Panc1 (cell line): ENCODE data around the gene FBXO40.

Source experiments
- CTCF ChIP-seq: fragments of 450-650 bp; IDR thresholded peaks from 2 replicates; pipeline ENCODE4 v1.5.1; 2017; ENCODE audit warnings: mild to moderate bottlenecking
- POLR2AphosphoS5 ChIP-seq: IDR thresholded peaks from 2 replicates; pipeline ENCODE4 v1.6.1; 2012; ENCODE audit warnings: mild to moderate bottlenecking, low read depth, low read length, moderate library complexity
- REST ChIP-seq, 2 experiments: IDR thresholded peaks; 2 replicates each; pipeline ENCODE4 v1.6.1; 2011 to 2012; ENCODE audit warnings: low read depth in 2 of 2, control low read depth in 1 of 2, low read length in 1 of 2, mild to moderate bottlenecking in 1 of 2, moderate library complexity in 1 of 2; ENCODE audit not compliant: insufficient read depth in 1 of 2
- TCF7L2 ChIP-seq: IDR thresholded peaks from 2 replicates; pipeline ENCODE4 v1.6.1; 2011; ENCODE audit warnings: mild to moderate bottlenecking, low read depth, low read length, inconsistent platforms

GRCh38 chr3:121567649-121568048 is 25.5 kb upstream of the FBXO40 start, which contains the start of gene ARGFX:
- TF ChIP-seq CTCF (no peak), POLR2AphosphoS5 (no peak), TCF7L2 (no peak), REST (IDR thresholded peaks at IDR 0.05; ENCODE audit: insufficient read depth in 1 of 2, low read depth in 2 of 2, low read length in 1 of 2) (no peak)
